ENCODE measurements around the gene NDP. TPM values are rescaled to one million over a fixed set of nuclear protein-coding genes. Genes with fewer than 3 reads are reported as not detected.

NDP gene
- total RNA-seq, 4 donors from 2014 or later, result not detected

DNA sequence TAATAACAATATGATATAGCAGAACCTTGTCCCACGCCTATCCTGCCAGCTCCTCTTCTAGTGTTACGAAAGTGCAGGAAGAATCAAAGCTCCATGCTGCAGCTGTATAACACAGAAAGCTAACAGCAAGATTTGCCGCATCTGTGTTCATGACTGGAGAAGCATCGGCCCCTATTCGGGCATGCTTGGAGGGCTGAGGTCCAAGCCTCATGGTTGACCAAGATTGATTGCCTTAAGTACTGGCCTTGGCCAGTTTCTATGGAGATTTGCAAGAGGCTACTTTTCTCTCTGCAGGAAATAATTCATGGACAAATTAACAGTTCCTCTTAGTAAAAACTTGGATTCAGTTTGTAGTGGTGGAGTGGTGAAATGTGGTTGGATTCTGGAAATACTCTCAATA, 12.9 kb upstream of the NDP start:
- TF ChIP-seq, protein P1, sequence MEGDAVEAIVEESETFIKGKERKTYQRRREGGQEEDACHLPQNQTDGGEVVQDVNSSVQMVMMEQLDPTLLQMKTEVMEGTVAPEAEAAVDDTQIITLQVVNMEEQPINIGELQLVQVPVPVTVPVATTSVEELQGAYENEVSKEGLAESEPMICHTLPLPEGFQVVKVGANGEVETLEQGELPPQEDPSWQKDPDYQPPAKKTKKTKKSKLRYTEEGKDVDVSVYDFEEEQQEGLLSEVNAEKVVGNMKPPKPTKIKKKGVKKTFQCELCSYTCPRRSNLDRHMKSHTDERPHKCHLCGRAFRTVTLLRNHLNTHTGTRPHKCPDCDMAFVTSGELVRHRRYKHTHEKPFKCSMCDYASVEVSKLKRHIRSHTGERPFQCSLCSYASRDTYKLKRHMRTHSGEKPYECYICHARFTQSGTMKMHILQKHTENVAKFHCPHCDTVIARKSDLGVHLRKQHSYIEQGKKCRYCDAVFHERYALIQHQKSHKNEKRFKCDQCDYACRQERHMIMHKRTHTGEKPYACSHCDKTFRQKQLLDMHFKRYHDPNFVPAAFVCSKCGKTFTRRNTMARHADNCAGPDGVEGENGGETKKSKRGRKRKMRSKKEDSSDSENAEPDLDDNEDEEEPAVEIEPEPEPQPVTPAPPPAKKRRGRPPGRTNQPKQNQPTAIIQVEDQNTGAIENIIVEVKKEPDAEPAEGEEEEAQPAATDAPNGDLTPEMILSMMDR (IDR thresholded peaks at IDR 0.05; ENCODE audit: low read depth), result no peak

- TF ChIP-seq, protein P1 (IDR thresholded peaks at IDR 0.05; ENCODE audit: low read depth), result no peak
Observed at GRCh38 chrX:43985511-43985910, 12.3 kb upstream of the NDP start.

GRCh38 chrX:43978226-43978625, 5.0 kb upstream of the NDP start:
- TF ChIP-seq, protein P1 (IDR thresholded peaks at IDR 0.05; ENCODE audit: low read depth), result no peak

DNA sequence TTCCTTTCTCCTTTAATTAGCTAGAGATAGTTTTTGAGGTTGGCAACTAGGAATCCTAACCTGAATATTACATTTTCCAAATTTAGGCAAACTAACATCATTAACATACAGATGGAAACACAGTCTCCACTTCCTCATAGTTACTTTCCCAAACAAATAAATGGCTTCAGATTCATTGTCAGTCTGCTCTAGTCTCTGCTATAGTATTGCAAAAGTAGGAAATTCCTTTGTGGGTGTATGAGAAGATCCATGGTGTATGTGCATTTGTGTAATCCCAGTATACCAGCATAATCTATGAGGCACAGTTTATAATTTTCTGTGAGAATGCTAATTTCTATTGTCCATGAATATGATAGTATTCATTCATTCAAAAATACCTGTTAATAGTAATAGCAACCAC, 3.0 kb upstream of the NDP start:
- TF ChIP-seq, protein P1 (IDR thresholded peaks at IDR 0.05; ENCODE audit: low read depth), result no peak

- TF ChIP-seq, protein P1 (IDR thresholded peaks at IDR 0.05; ENCODE audit: low read depth), result no peak
Observed at GRCh38 chrX:43975796-43976195, 2.6 kb upstream of the NDP start.

GRCh38 chrX:43974741-43975465, 1.7 kb upstream of the NDP start:
- TF ChIP-seq, protein P1 (IDR thresholded peaks at IDR 0.05; ENCODE audit: low read depth), result no peak

DNA sequence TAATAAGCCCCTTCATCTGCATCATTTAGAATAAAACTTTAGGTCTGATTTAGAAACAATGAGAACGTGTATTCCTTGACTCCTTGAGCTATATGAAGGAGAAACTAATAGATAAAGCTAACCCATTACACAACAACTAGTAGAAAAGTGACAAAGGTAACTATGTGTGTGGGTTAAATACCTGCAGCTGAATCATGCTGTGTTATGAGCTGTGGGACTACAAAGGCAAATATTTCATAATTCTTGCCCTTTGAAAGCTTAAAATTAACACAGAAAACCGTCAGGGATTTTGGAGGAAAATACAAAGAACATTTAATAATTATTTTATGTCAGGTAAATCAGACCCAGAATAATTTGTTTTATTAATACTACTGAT, 898 bp upstream of the NDP start:
- TF ChIP-seq, protein P1 (IDR thresholded peaks at IDR 0.05; ENCODE audit: low read depth), result no peak

Data from subcutaneous adipose tissue (tissue), 4 donors.